Subcutaneous adipose tissue (tissue), 4 donors: ENCODE data around the gene BRIP1. TPM values are rescaled to one million over a fixed set of nuclear protein-coding genes. Genes with fewer than 3 reads are reported as not detected.

ENCODE experiments used
- total RNA-seq, 4 donors: library from RNA; depleted of rRNA; stranded (reverse); fragments of >200 nt; gene quantifications; one replicate each; pipeline ENCODE4 v1.1.0, GENCODE V29; 2016
- TF ChIP-seq, protein P1 (sequence below): fragments of 450-650 bp; IDR thresholded peaks from one replicate; pipeline ENCODE4 v1.5.1; 2016; ENCODE audit warnings: low read depth, mild to moderate bottlenecking, control low read depth, antibody characterized with exemption, moderate library complexity

Gene BRIP1
- total RNA-seq, 4 donors from 2014 or later, result 0.33 to 1.1 (median 0.98) TPM

DNA sequence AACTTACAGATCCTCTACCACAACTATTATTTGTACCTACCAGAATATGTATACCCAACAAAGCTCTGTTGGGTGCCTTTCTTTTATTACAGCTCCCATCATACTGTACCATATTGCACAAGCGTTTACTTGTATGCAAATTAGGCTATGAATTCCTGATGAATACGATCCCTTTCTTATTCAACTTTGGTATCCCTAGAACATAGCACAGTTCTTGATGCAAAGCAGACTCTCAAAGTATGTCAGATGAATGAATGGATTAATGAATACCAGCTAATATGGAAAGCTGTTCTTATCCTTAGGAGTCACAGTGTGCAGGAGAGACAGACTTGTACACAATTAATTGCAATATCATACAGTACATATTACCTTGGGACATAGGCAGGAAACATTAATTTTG lies 192.6 kb downstream of the BRIP1 start:
- TF ChIP-seq, protein P1, sequence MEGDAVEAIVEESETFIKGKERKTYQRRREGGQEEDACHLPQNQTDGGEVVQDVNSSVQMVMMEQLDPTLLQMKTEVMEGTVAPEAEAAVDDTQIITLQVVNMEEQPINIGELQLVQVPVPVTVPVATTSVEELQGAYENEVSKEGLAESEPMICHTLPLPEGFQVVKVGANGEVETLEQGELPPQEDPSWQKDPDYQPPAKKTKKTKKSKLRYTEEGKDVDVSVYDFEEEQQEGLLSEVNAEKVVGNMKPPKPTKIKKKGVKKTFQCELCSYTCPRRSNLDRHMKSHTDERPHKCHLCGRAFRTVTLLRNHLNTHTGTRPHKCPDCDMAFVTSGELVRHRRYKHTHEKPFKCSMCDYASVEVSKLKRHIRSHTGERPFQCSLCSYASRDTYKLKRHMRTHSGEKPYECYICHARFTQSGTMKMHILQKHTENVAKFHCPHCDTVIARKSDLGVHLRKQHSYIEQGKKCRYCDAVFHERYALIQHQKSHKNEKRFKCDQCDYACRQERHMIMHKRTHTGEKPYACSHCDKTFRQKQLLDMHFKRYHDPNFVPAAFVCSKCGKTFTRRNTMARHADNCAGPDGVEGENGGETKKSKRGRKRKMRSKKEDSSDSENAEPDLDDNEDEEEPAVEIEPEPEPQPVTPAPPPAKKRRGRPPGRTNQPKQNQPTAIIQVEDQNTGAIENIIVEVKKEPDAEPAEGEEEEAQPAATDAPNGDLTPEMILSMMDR, result peak; percentile 60

DNA sequence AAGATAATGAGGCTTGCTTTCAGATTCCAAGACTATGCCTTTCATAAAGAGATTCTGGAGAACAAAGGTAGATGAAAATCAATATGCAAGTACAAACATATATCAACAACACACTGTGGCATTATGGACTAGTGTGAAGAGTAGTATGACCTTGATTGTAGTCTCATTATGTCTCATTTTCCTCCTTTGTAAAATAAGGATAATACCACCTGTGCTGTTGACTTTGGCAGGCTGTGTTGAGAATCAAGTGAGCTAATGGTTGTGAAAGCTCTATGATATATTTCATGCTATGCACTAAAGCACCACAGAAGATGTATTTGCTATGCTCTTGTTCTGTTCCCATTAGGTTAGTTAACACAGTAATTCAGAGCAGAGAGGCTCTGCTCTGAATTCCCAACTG lies 193.8 kb downstream of the BRIP1 start:
- TF ChIP-seq, protein P1, result no peak

DNA sequence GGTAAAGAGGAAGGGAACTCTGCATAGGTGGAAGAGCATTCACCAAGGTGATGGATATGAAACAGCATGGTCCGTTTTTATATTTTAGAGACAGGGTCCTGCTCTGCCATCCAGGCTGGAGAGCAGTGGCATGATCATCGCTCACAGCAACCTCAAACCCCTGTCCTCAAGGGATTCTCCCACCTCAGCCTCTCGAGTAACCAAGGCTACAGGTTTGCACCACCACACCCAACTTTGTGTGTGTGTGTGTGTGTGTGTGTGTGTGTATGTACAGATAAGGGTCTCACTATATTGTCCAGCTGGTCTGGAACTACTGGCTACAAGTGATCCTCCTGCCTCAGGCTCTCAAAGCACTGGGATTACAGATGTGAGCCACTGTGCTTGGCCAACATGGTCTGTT lies 194.8 kb downstream of the BRIP1 start:
- TF ChIP-seq, protein P1, result no peak

DNA sequence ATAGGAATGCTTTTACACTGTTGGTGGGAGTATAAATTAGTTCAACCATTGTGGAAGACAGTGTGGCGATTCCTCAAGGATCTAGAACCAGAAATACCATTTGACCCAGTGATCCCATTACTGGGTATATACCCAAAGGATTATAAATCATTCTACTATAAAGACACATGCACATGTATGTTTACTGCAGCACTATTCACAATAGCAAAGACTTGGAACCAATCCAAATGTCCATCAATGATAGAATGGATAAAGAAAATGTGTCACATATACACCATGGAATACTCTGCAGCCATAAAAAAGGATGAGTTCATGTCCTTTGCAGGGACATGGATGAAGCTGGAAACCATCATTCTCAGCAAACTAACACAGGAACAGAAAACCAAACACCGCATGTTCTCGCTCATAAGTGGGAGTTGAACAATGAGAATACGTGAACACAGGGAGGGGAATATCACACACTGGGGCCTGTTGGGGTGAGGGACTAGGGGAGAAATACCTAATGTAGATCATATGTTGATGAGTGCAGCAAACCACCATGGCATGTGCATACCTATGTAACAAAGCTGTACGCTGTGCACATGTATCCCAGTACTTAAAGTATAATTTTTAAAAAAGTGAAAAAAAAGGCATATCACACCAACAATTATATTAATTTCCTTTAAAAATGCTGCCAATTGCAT lies 196.8 kb downstream of the BRIP1 start:
- TF ChIP-seq, protein P1, result peak; percentile 92

DNA sequence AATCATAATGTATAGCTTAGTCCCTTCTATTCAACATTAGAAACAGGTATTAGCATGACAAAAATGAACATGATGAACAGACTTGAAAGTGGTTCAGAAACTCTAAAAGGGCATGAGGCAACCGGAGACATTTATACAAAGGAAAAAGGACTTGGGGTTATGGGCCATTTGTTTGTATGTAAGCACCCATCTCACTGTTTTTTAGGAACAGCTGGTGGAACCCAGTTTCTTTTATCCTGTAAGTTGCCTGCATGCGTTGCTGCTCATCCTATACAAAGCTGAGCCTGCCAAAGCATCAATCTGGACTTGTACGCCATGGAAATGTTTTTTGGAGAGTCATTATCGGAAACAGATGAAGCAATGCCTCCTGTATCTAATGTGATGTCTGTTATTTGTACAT lies 200.0 kb downstream of the BRIP1 start:
- TF ChIP-seq, protein P1, result no peak

DNA sequence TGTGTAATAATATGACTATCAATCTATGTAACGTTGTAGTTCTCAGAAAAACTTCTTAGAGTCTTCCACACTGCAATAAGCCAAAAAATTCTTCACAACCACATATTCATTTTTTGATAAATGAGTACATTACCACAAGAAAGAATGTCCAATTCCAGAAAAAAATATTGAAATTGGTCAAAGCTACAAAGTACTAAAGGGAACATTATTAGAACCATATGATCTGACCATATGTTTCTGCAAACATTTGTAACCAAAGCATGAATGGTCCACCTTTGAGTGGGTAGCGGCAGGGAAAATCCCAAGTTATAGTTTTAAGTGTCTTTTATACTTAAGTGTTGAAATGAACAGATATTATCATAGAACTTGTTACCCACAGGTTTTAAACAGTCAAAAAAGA lies 200.6 kb downstream of the BRIP1 start:
- TF ChIP-seq, protein P1, result no peak

DNA sequence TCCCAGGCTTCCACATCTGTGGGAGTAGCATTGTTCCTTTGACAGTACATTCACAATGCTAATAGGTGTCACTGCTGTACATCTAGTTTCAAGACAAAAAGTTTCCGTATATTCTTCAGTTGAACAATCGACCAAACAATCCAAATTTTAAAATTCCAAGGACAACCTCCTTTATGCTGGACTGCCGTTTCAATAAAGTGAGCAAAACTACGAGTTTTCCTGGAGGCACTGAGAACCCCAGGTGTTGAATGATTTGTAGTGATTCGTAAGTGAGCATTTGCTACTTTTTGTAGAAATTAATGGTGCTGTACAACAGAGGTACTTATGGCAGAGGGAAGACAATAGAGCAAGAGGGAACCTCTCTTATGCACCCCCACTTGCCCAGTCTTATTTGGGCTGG lies 201.1 kb downstream of the BRIP1 start:
- TF ChIP-seq, protein P1, result no peak
